Nephron progenitor cell (in vitro differentiated cells): ENCODE results near the gene CRHR2.

Source experiments
- DNase-seq: peaks from one replicate; pipeline ENCODE4 v3.0.0; 2021
- H3K27ac Mint-ChIP-seq: 2 replicates; pipeline ENCODE4 v1.8.0; 2021; ENCODE audit warnings: mild to moderate bottlenecking, moderate library complexity, mixed read lengths
- H3K27me3 Mint-ChIP-seq: 2 replicates; pipeline ENCODE4 v1.8.0; 2021; ENCODE audit warnings: mild to moderate bottlenecking, low read depth, mixed read lengths; ENCODE audit not compliant: poor library complexity
- H3K36me3 Mint-ChIP-seq: 2 replicates; pipeline ENCODE4 v1.8.0; 2021; ENCODE audit warnings: low read depth, mixed read lengths
- H3K4me1 Mint-ChIP-seq: 2 replicates; pipeline ENCODE4 v1.8.0; 2021; ENCODE audit warnings: mixed read lengths
- H3K4me3 Mint-ChIP-seq: 2 replicates; pipeline ENCODE4 v1.8.0; 2021; ENCODE audit warnings: mild to moderate bottlenecking, moderate library complexity, mixed read lengths
- H3K9me3 Mint-ChIP-seq: 2 replicates; pipeline ENCODE4 v1.8.0; 2021; ENCODE audit warnings: mild to moderate bottlenecking, moderate library complexity, mixed read lengths
- CTCF ChIP-seq: fragments of 200-600 bp; sonication (generic); IDR thresholded peaks from 2 replicates; pipeline ENCODE4 v1.5.0; 2021; ENCODE audit warnings: antibody characterized with exemption

The CRHR2 gene

GRCh38 chr7:30699706-30700495 lies 17.6 kb upstream of the CRHR2 start:
- Mint-ChIP-seq H3K36me3 (no peaks in the 10 kb centered on the region), H3K4me3 (no peak overlapping the region)
- TF ChIP-seq CTCF, result no peak

GRCh38 chr7:30698481-30698880 lies 16.2 kb upstream of the CRHR2 start:
- Mint-ChIP-seq H3K4me3 (no peak overlapping the region), H3K27me3 (peaks cover 20% of the 10 kb centered on the region), H3K9me3 (no peaks in the 10 kb centered on the region), H3K36me3 (no peaks in the 10 kb centered on the region), H3K27ac (no peak overlapping the region), H3K4me1 (peaks cover 4% of the 10 kb centered on the region)
- DNase-seq, result no peak
- TF ChIP-seq CTCF, result no peak

More at GRCh38 chr7:30699706-30700495, 17.6 kb upstream of the CRHR2 start:
- Mint-ChIP-seq H3K27me3 (peaks cover 20% of the 10 kb centered on the region), H3K4me1 (no peaks in the 10 kb centered on the region), H3K9me3 (no peaks in the 10 kb centered on the region), H3K27ac (no peak overlapping the region)
- DNase-seq, result peak; percentile 33

- Mint-ChIP-seq H3K9me3 (no peaks in the 10 kb centered on the region), H3K27ac (no peak overlapping the region), H3K4me3 (no peak overlapping the region), H3K27me3 (peaks cover 18% of the 10 kb centered on the region), H3K36me3 (no peaks in the 10 kb centered on the region), H3K4me1 (peaks cover 4% of the 10 kb centered on the region)
- TF ChIP-seq CTCF, result no peak
- DNase-seq, result no peak
Measured at GRCh38 chr7:30697719-30698460, 15.6 kb upstream of the CRHR2 start.

GRCh38 chr7:30694774-30695721 lies 12.8 kb upstream of the CRHR2 start:
- no peak overlapping the region for H3K27ac Mint-ChIP-seq
- H3K9me3 Mint-ChIP-seq, result no peaks in the 10 kb centered on the region
- H3K4me1 Mint-ChIP-seq, result peaks cover 6% of the 10 kb centered on the region
- no peak overlapping the region for H3K4me3 Mint-ChIP-seq
- H3K36me3 Mint-ChIP-seq, result no peaks in the 10 kb centered on the region
- H3K27me3 Mint-ChIP-seq, result peaks cover 16% of the 10 kb centered on the region
- no peak for DNase-seq
- no peak for TF ChIP-seq CTCF

GRCh38 chr7:30694218-30694745 lies 12.0 kb upstream of the CRHR2 start:
- Mint-ChIP-seq H3K36me3 (no peaks in the 10 kb centered on the region), H3K9me3 (no peaks in the 10 kb centered on the region), H3K27me3 (peaks cover 15% of the 10 kb centered on the region), H3K27ac (no peak overlapping the region), H3K4me1 (peaks cover 12% of the 10 kb centered on the region), H3K4me3 (no peak overlapping the region)
- no peak for TF ChIP-seq CTCF
- no peak for DNase-seq
